Epithelial cell of esophagus (primary cell): ENCODE results near the gene BRCC3.

Experiments
- DNase-seq: peaks from one replicate; pipeline ENCODE4 v3.0.0; 2010; ENCODE audit warnings: low read depth
- H3K4me3 ChIP-seq: 2 replicates; pipeline ENCODE4 v1.5.1; 2011; ENCODE audit warnings: mild to moderate bottlenecking, low read length, control low read depth
- TF ChIP-seq, protein P1 (sequence below): IDR thresholded peaks from 2 replicates; pipeline ENCODE4 v1.5.1; 2011; ENCODE audit warnings: low read depth, mild to moderate bottlenecking, low read length, control low read depth, inconsistent platforms; ENCODE audit not compliant: insufficient read depth; ENCODE audit errors: missing control alignments

The BRCC3 gene

DNA sequence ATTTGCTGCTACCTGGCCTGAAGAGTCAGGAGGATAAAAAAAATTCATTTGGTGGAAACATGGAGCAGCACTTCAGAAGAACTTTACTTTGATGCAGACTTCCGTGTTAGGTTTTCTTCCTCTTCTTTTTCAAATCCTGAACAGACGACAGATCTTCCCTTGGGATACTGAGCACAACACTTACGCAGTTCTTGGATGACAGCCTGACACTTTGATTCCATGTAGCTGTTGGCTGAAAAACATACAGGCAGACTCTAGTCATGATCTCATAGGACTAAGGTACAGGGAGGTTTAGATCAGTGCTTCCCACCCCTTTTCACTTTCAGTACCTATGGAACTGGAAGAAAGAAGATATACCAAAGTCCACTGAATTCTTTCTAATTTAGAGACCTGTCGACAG, 9.5 kb upstream of the BRCC3 start:
- TF ChIP-seq, protein P1, sequence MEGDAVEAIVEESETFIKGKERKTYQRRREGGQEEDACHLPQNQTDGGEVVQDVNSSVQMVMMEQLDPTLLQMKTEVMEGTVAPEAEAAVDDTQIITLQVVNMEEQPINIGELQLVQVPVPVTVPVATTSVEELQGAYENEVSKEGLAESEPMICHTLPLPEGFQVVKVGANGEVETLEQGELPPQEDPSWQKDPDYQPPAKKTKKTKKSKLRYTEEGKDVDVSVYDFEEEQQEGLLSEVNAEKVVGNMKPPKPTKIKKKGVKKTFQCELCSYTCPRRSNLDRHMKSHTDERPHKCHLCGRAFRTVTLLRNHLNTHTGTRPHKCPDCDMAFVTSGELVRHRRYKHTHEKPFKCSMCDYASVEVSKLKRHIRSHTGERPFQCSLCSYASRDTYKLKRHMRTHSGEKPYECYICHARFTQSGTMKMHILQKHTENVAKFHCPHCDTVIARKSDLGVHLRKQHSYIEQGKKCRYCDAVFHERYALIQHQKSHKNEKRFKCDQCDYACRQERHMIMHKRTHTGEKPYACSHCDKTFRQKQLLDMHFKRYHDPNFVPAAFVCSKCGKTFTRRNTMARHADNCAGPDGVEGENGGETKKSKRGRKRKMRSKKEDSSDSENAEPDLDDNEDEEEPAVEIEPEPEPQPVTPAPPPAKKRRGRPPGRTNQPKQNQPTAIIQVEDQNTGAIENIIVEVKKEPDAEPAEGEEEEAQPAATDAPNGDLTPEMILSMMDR: no peak
- DNase-seq: no peak
- no peak overlapping the region for H3K4me3 ChIP-seq

- peak; percentile 59 for DNase-seq
- TF ChIP-seq, protein P1: no peak
These were observed 6.1 kb upstream of the BRCC3 start for GRCh38 chrX:155065035-155065734.

GRCh38 chrX:155068165-155068564, 3.1 kb upstream of the BRCC3 start:
- no peak overlapping the region for H3K4me3 ChIP-seq
- DNase-seq: peak; percentile 24

More at GRCh38 chrX:155065035-155065734, 6.1 kb upstream of the BRCC3 start:
- H3K4me3 ChIP-seq: peak overlapping the region; percentile 9

DNA sequence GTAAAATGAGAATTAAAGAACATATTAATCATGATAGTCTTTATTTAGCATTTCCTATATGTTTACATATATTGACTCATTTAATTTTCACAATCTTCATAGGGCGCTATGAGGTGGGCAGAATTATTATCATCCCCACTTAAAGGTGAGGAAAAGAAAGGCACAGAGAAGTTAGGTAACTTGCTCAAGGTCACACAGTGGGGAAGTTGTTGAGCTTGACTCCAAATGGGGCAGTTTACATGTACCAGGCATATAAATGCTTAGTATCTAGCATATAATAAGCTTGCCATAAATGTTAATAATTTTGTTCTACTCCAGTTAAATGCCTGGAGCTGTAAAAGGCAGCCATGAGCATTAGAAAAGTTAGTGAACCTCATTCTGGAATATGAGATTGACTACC, 1.9 kb upstream of the BRCC3 start:
- DNase-seq: no peak
- TF ChIP-seq, protein P1: no peak
- H3K4me3 ChIP-seq: peak overlapping the region; percentile 63

More at GRCh38 chrX:155068165-155068564, 3.1 kb upstream of the BRCC3 start:
- TF ChIP-seq, protein P1: no peak

DNA sequence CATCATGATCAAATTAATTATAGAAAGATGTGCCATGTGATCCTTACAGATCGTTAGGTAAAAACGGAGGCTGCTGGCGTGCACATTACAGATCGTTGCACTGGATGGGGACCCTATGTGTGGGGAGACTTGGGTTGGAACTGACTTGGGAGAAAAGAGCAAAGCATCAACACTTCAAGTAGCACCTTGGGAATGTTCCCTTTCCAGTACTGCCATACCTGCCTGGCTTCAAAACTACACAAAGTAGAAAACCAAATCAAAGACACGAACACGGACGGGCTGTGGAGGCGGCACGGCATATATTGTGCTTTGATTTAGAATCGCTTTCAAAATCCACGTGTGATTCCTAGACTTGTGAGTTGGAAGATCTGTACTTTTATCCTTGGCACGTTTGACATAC, 1.3 kb upstream of the BRCC3 start:
- H3K4me3 ChIP-seq: peak overlapping the region; percentile 63
- TF ChIP-seq, protein P1: no peak
- DNase-seq: no peak

- DNase-seq: no peak
- peak overlapping the region; percentile 63 for H3K4me3 ChIP-seq
- TF ChIP-seq, protein P1: no peak
These were observed 689 bp upstream of the BRCC3 start for GRCh38 chrX:155070663-155070974.

DNA sequence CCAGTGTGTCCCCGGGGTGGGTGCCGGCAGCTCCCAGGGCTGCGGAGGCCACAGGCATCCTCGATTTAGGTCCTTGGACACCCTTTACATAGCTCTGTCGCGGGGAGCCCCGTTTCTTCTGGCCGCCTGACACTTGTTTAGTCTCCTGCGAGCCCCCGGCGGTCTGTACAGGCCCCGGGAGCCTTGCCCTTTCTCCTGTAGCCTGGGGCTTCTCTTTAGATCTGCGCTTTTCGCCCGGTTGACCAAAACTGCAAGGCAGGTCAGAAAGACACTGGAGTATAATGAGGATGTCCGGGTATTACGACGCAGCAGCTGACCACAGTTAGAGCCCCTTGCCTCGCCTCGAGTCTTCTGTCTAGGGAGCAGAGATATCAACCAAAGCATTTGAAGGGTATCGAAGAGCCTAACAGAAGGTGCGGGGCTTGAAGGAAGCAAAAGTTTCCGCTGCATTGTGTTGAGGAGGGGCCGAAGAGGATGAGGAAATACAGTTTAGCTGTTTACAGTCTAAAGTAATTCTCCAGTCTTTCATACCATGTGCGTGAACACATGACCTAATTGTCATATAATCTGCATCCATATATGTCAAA, 479 bp downstream of the BRCC3 start:
- TF ChIP-seq, protein P1: no peak
- DNase-seq: no peak
- H3K4me3 ChIP-seq: peak overlapping the region; percentile 69
